Measurements from ENCODE around the gene PLPP4.

DNA sequence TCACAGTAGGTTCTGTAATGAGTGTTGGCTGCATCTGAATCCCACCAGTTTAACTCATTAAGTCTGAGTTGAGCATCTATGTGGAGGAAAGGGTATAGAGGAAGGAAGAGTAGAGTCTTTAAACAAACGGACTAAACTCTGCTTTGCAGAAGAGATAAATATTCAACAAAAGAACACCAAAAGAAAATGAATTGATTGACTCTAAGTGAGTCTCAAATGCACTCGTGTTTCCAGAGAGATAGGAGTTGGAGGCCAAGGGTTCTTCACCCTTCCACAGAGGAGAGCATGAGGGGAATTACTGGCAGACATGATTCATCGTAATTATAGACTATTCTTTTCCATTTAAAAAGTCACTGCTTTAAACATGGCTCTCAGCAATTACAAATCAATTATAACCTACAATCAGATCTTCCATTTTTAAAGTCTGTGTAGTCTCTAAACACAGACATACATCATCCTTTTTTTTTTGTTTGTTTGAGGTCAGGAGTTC, 56.3 kb downstream of the PLPP4 start:
- TF ChIP-seq CTCF (IDR thresholded peaks at IDR 0.05; ENCODE audit: low read depth, low read length) (no peak), EZH2phosphoT487 (IDR thresholded peaks at IDR 0.05; ENCODE audit: low read depth) (no peak)

All from OCI-LY3 (cell line).